ENCODE data around the gene OR2T34. TPM values are rescaled to one million over a fixed set of nuclear protein-coding genes. Genes with fewer than 3 reads are reported as not detected.
"Not testable (repeated sequence)": the region's sequence is repeated elsewhere in the genome, so short reads cannot be mapped to it uniquely, and the experiment has no call there.

OR2T34 gene, protein sequence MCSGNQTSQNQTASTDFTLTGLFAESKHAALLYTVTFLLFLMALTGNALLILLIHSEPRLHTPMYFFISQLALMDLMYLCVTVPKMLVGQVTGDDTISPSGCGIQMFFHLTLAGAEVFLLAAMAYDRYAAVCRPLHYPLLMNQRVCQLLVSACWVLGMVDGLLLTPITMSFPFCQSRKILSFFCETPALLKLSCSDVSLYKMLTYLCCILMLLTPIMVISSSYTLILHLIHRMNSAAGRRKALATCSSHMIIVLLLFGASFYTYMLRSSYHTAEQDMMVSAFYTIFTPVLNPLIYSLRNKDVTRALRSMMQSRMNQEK
- total RNA-seq (ENCODE audit: unreplicated experiment), result not detected
- long read RNA-seq, result 0 reads

DNA sequence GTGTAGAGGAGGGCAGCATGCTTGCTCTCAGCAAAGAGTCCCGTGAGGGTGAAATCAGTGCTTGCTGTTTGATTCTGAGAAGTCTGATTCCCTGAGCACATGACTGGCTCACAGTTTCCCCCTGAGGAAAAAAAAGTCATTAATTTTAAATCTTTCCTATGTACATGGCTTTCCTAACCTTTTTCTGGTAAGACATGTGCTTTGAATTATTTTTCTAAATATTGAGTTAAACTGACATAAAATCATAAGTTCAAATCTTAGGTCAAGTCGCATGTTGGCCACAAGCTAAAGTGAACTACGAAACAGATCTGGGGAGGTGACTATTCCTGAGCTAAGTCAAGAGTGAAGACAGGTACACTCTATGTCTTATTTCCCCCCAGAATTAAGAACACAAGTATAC lies at the start of gene OR2T34:
Gene OR2T34, minus strand, starts transcription at position 101 of the 400 bp plus-strand sequence. Its CDS starts 0 bp downstream, at position 101.
- not testable (repeated sequence) for H3K27me3 Mint-ChIP-seq (ENCODE audit: unreplicated experiment); H3K27ac Mint-ChIP-seq (ENCODE audit: unreplicated experiment); H3K4me1 Mint-ChIP-seq (ENCODE audit: low read depth, unreplicated experiment); DNase-seq; H3K4me3 Mint-ChIP-seq (ENCODE audit: unreplicated experiment); H3K36me3 Mint-ChIP-seq (ENCODE audit: unreplicated experiment)
- peaks cover 10% of the 10 kb centered on the region for H3K9me3 Mint-ChIP-seq (ENCODE audit: unreplicated experiment)

- TF ChIP-seq CTCF (IDR thresholded peaks at IDR 0.05; ENCODE audit: partially characterized antibody, unreplicated experiment), result no peak
- Mint-ChIP-seq H3K36me3 (ENCODE audit: unreplicated experiment) (no peaks in the 10 kb centered on the region), H3K4me1 (ENCODE audit: low read depth, unreplicated experiment) (no peaks in the 10 kb centered on the region), H3K27ac (ENCODE audit: unreplicated experiment) (no peak overlapping the region), H3K27me3 (ENCODE audit: unreplicated experiment) (no peaks in the 10 kb centered on the region), H3K4me3 (ENCODE audit: unreplicated experiment) (no peak overlapping the region), H3K9me3 (ENCODE audit: unreplicated experiment) (no peaks in the 10 kb centered on the region)
- DNase-seq, result no peak
These were observed 48.0 kb upstream of the OR2T34 start for GRCh38 chr1:248622570-248623001.

DNA sequence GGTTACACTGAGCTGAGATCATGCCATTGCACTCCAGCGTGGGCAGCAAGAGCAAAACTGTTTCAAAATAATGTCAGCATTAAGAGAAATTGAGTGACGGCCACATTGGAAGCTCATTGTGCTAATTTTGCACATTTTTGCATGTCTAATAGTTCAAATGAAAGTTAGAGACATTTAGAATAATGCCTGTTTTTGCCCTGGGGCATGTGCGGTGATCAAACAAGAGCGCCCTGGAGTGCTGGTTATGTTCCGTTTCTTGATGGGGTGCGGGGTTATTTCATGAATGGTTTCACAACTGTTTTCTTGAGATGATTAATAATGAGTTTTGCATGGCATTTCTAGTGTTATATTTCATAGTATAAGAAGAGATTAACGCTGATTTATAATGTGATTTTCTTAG lies 47.2 kb upstream of the OR2T34 start:
- Mint-ChIP-seq H3K4me3 (ENCODE audit: unreplicated experiment) (no peak overlapping the region), H3K9me3 (ENCODE audit: unreplicated experiment) (no peaks in the 10 kb centered on the region), H3K27ac (ENCODE audit: unreplicated experiment) (no peak overlapping the region), H3K27me3 (ENCODE audit: unreplicated experiment) (no peaks in the 10 kb centered on the region), H3K4me1 (ENCODE audit: low read depth, unreplicated experiment) (no peaks in the 10 kb centered on the region), H3K36me3 (ENCODE audit: unreplicated experiment) (no peaks in the 10 kb centered on the region)
- no peak for DNase-seq
- no peak for TF ChIP-seq CTCF (IDR thresholded peaks at IDR 0.05; ENCODE audit: partially characterized antibody, unreplicated experiment)

- Mint-ChIP-seq H3K27ac (ENCODE audit: unreplicated experiment) (no peak overlapping the region), H3K4me1 (ENCODE audit: low read depth, unreplicated experiment) (no peaks in the 10 kb centered on the region), H3K36me3 (ENCODE audit: unreplicated experiment) (no peaks in the 10 kb centered on the region), H3K9me3 (ENCODE audit: unreplicated experiment) (peaks cover 1% of the 10 kb centered on the region), H3K27me3 (ENCODE audit: unreplicated experiment) (no peaks in the 10 kb centered on the region), H3K4me3 (ENCODE audit: unreplicated experiment) (no peak overlapping the region)
- TF ChIP-seq CTCF (IDR thresholded peaks at IDR 0.05; ENCODE audit: partially characterized antibody, unreplicated experiment), result no peak
- DNase-seq, result no peak
These were observed 44.3 kb upstream of the OR2T34 start for GRCh38 chr1:248618878-248619277.

DNA sequence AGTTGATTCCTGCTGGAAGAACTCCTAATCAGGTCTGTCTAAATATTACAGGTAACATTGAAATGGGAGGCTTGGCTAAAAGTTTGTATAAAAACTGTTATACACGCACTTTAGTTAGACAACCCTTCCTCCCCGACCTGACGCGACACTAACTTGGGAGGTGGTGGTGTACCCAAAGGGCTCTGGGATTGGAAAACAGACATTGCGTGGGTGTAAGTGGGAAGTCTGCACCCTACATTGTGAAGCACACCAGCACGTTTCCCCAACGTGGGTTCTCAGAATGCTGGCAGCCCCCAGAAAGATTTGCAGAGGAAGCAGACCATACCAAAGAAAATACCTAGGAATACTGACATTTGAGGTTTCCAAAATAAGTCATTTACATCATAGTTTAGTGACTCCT lies 43.6 kb upstream of the OR2T34 start:
- Mint-ChIP-seq H3K27ac (ENCODE audit: unreplicated experiment) (no peak overlapping the region), H3K4me1 (ENCODE audit: low read depth, unreplicated experiment) (no peaks in the 10 kb centered on the region), H3K36me3 (ENCODE audit: unreplicated experiment) (no peaks in the 10 kb centered on the region), H3K27me3 (ENCODE audit: unreplicated experiment) (no peaks in the 10 kb centered on the region), H3K9me3 (ENCODE audit: unreplicated experiment) (peaks cover 2% of the 10 kb centered on the region), H3K4me3 (ENCODE audit: unreplicated experiment) (no peak overlapping the region)
- no peak for DNase-seq
- no peak for TF ChIP-seq CTCF (IDR thresholded peaks at IDR 0.05; ENCODE audit: partially characterized antibody, unreplicated experiment)

Data from glutamatergic neuron (in vitro differentiated cells).